Measurements from ENCODE around the gene MAP2.

GRCh38 chr2:209574515-209574914 lies 150.7 kb downstream of the MAP2 start:
- no peak for TF ChIP-seq POLR2AphosphoS5 (IDR thresholded peaks at IDR 0.05; ENCODE audit: low read depth, low read length)
- no peak for TF ChIP-seq POLR2A (IDR thresholded peaks at IDR 0.05; ENCODE audit: low read depth, low read length)
